GM21390 (cell line): ENCODE measurements around the gene CCNG2.
A peak's percentile ranks its signal among the peaks of the same experiment; 100 is the strongest.
"Not testable (repeated sequence)": the region's sequence is repeated elsewhere in the genome, so short reads cannot be mapped to it uniquely, and the experiment has no call there.

Source experiments
- ATAC-seq: cut with Tn5 transposase; IDR thresholded peaks from one replicate; pipeline ENCODE4 v1.9.1; 2021; ENCODE audit not compliant: unreplicated experiment

Gene CCNG2

DNA sequence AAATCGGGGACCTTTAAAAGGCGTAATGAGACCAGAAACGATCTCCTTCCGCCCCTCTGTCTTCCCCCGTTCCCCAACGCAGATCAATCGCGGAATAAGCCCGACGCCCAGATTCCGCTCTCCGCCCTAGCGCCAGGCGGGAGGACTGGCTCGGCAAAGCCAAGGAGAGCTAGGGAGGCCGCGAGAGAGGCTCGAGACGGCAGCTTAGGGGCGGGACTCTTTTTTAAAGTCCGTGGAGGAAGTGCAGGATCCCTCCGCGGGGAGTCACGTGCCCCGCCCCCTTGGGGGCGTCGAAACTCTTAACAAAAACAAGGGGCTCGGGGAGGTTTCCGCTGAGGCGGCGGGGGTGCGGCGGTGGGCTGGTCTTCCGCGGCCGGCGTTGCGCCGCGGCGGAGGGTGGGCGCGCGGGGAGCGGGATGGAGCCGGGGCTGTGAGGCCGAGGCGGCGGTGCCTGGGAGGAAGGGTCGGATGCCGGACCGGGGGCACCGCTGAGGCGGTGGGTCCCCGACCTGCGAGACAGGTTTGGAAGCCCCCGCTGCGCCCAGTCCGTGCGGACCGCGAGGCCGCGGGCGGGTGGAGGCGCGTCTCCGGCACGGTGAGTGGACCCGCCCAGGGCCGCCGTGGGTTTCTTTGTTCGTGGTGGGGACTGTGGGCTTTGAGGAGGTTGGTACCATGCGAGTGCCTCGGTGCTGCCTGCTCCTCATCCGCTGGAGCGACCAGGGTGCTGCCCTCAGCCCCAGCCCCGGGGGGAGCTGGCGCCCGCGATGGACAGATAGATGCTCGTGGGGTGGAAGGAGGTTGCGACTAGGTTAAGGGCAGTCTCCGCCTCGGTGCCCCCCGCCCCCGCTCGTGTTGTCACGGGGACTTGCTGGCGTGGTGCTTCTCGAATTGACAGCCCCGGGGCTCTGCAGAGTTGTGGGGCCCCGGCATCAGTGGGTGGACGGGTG, at the start of gene CCNG2:
Gene CCNG2 (plus strand): TSS at position 296 of the 947 bp plus-strand sequence. CDS start 1,326 bp downstream, outside the sequence.
- ATAC-seq, result peak; percentile 23

- ATAC-seq, result no peak
Observed at GRCh38 chr4:77110730-77111129, 46.3 kb upstream of the CCNG2 start.

- ATAC-seq, result no peak
Observed at GRCh38 chr4:77113069-77113468, 43.9 kb upstream of the CCNG2 start.

- ATAC-seq, result no peak
Observed at GRCh38 chr4:77117721-77118120, 39.3 kb upstream of the CCNG2 start.

GRCh38 chr4:77120886-77121508, 36.0 kb upstream of the CCNG2 start:
- ATAC-seq, result no peak

GRCh38 chr4:77121736-77122240, 35.2 kb upstream of the CCNG2 start:
- ATAC-seq, result no peak

DNA sequence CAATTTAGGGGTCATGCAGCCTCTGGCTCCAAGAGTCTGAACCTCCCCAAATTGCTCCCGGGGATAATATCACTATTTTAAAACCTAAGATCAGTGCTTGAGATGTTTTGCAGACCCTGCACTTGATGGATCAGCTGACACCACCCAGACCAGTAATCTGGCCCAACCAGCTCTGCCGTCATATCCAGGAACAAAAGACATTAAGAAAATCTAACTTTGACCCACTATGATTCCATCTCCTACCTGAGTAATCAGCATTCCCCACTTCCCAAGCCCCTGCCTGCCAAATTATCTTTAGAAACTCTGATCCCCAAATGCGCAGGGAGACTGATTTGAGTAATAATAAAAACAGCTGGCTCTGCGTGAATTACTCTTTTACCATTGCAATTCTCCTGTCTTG, 34.4 kb upstream of the CCNG2 start:
- ATAC-seq, result no peak

- no peak for ATAC-seq
Observed at GRCh38 chr4:77123411-77123810, 33.6 kb upstream of the CCNG2 start.

DNA sequence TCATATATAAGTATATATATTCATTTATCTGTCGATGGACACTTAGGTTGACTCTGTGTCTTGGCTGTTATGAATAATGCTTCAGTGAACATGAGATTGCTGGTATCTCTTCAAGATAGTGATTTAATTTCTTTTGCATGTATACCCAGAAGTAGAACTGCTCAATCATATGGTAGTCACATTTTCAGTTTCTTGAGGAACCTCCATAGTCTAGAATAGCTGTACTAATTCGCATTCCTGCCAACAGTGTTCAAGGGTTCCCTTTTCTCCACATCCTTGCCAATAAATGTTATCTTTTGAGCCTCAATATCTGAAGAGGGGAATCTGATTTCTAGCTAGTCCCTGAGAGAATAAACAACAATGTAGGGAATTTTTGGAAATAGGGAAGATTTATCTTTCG, 32.4 kb upstream of the CCNG2 start:
- ATAC-seq, result no peak

DNA sequence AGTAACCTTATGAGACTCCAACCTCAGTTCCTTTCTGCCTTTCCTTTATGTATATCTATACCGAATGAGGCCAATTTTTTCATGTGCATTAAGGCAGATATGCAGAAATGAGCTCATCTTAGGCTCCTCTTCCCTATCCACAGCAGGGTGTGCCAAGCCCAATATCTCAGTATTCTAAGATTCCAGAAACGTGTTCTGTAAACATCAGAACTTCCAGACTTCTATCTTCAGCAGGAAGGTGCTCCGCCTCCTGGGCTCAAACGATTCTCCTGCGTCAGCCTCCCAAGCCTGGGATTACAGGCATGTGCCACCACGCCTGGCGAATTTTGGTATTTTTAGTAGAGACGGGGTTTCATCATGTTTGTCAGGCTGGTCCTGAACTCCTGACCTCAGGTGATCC, 31.0 kb upstream of the CCNG2 start:
- no peak for ATAC-seq

DNA sequence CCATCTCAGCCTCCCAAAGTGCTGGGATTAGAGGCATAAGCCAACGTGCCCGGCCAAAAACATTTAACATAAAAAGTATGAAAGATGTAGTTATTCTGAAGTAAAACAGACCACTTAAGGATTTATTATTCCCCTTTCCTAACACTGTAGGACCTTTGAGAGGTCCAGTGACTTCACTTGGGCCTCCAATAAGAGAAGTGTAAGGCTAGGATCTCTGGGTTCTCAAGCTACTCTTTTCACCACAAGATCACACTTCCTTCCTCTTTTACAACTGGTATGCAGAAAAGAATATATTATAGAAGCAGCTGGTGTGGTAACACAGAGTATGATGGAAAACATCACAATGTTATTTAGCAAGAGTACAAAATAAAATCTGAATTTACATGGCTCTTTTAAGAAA, 30.2 kb upstream of the CCNG2 start:
- ATAC-seq, result peak; percentile 96

- peak; percentile 67 for ATAC-seq
Observed at GRCh38 chr4:77127215-77127614, 29.8 kb upstream of the CCNG2 start.

- ATAC-seq, result no peak
Observed at GRCh38 chr4:77127837-77128621, 29.0 kb upstream of the CCNG2 start.

DNA sequence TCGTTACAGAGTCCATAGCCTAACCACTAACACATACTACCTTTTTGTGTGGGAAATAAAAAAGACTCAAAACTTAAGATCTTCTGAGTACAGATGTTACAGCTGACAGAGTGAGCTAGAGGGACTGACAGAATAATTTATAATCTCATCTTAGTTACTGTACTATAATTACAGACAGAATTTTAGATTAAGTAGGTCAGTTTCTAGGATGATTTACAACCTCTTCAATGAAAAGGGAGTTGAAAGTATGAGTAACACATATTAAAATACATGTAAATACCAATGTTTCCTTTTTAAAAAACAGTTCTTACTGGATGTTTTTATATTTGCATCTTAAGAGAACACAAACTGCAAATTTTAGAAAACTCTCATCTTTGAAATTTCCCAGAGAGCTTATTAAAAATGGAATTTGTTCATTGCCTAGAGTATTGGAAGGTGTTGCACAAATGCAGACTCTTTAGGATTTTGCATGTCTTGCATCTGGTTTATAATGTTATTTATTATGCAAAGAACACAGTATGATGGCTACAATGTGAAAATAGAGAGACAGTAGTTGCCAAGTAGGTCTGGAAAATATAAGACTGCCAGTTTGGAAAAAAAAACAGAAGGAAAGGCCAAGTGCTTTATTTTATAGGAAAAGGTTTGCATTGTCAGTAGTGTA, 24.2 kb upstream of the CCNG2 start:
- ATAC-seq, result no peak

DNA sequence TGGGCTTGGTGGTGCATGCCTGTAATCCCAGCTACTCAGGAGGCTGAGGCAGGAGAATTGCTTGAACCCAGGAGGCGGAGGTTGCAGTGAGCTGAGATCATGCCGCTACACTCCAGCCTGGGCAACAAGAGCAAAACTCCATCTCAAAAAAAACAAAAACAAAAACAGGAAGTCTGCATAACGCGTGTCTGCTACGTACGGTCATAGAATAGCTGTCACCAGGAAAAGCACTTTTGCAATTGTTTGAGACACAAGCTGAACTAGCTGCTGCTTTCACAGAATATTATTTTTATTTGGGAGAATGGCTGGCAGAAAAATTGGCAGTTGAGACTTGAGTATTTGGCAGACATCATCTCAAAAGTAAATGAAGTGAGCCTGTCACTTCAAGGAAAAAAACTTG, 19.6 kb upstream of the CCNG2 start:
- not testable (repeated sequence) for ATAC-seq

- no peak for ATAC-seq
Observed at GRCh38 chr4:77141964-77142645, 14.9 kb upstream of the CCNG2 start.

GRCh38 chr4:77142646-77143028, 14.4 kb upstream of the CCNG2 start:
- ATAC-seq, result no peak

- ATAC-seq, result no peak
Observed at GRCh38 chr4:77143091-77143490, 13.9 kb upstream of the CCNG2 start.

DNA sequence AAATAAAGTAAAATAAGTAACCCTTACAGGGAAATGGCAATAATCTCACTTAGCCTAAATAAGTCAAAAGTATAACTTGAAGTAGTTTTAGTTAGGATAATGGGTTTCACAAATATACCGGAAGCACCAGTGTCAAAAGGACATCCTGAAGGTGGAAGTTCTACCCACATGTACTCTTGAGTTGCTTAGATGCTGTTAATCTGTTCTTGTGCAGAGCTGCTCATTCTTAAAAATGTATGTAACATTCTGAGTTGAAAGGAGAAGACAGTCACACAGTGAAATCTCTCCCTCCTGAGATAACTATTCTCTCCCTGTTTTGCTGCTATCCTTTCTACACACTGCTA, 11.2 kb upstream of the CCNG2 start:
- ATAC-seq, result no peak
